CD4-positive, alpha-beta T cell treated with Interleukin-15 for 4 hours (primary cell): ENCODE data around the gene TTYH3.
"Not testable (repeated sequence)": the region's sequence is repeated elsewhere in the genome, so short reads cannot be mapped to it uniquely, and the experiment has no call there.

Experiments used
- DNase-seq: peaks from one replicate; pipeline ENCODE4 v3.0.0-alpha.2; 2020; ENCODE audit warnings: low spot score

Gene TTYH3

DNA sequence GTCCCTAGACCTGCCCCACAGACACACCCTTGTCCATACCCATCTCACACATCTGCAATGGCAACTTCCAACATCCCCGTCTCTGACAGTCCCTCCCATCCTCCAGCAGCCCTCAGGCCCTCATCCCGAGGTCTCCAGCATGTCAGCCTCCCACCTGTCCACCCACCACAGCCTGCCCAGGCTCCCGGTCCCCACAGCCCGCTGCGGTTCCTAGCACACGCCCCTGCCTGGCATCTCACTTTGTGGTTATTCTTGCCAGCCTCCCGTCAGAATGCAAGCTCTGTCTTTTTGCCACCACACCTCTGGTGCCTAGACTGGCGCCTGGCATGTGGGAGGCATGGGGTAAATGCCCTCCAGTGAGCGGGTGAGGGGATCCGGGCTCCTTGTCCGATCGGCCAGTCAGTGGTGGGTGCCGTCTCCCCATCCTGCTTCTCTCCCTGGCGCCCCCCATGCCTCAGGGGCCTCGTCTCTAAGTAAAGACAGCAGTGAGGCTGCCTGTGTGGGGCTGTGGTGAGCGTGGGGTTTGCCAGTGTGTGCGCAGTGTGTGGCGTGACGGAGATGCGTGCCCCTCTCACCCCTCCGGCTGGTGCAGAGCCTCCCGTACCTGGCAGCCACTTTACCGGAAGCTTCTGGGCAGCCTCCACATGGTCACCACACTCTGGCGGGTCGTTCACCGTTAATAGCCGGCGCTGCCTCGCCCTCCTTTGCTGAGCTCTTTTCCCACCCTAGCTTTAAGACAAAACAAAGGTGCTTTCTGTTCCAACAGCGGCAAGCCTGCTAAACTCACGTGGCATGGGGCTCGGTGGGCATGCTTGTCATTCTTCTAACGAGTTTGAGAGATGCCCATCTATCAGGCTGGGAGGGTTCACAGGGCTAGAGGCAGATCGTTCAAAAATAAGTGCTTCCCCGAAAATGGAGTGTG is 28.5 kb upstream of the TTYH3 start:
- no peak for DNase-seq

DNA sequence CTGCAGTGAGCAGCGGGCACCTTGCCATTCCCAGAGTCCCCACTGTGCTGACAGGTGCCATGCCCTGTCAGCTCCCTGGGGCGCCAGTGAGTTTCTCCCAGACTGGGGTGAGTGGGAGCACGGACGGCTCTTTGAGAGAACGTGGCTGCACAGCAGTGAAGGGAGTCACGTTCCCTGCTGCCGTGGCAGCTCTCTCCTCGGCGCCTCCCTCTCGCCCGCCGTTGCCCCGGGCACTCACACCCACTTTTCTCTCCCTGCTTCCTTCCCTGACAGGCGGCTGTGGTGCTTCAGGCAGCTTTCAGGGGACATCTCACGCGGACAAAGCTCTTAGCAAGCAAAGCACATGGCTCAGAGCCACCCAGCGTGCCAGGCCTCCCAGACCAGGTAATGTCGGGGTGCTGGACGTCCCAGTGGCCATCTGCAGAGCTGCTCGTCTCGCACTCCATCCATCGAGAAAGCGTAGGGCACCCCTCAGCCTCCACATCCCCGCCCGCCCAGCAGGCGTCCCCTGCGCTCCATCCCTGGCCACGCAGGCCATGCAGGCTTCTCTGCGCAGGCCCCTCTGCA is 27.1 kb upstream of the TTYH3 start:
- DNase-seq: no peak

DNA sequence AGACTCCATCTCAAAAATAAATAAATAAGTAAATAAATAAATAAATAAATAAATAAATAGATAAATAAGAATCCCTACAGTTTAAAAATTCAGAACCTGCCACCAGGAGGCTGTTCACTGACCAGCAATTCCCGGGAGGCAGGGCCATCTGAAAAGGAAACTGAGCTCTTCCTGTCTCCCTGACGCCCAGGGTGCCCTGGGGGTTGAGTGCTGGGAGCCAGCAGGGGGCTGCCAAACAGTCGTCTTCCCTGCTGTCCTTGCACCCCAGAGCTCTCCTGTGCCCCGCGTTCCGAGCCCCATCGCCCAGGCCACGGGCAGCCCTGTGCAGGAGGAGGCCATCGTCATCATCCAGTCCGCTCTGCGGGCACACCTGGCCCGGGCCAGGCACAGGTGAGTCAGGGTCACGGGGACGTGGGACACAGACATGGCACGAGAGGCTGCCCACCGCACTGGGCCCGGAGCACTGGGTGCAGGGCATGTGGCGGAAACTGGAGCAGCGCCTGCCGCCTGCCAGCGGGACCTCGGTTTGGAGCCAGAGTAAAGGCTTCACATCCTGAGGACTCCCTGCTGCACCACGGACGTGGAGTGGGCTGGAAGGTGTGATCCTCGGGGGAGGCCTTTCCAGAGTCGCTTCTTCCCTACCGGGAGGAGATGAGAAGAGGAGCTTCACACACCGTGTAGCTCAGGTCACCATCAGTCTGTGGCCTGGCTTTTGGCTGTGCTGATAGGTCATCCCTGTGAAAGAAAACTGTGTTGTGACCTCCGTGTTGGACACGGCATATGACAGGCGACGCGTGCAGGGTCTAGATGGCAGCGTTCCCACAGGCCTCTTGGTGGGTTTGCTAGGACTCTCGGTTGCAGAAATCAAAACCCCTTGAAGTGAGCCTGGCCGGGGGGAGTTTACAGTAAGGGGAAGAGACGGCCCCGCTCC is 25.9 kb upstream of the TTYH3 start:
- no peak for DNase-seq

DNA sequence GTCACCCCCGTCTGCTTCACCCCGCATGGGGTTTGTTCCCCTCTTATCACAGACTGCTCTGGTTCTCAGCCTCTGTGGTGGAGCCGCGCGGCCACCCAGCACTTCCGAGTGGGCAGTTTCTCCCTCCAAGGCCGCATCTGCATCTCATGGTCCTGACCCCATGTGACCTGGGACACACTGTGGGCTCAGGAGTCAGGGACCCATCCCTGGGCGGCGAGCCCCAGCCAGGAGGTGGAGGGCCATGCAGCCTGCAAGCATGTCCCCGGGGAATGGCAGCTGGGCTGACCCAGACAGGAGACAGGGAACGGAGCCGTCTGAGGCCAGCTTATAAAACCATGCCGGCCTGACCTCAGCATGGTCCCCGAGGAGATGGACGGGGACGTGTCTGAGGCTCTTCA is 25.2 kb upstream of the TTYH3 start:
- no peak for DNase-seq

DNA sequence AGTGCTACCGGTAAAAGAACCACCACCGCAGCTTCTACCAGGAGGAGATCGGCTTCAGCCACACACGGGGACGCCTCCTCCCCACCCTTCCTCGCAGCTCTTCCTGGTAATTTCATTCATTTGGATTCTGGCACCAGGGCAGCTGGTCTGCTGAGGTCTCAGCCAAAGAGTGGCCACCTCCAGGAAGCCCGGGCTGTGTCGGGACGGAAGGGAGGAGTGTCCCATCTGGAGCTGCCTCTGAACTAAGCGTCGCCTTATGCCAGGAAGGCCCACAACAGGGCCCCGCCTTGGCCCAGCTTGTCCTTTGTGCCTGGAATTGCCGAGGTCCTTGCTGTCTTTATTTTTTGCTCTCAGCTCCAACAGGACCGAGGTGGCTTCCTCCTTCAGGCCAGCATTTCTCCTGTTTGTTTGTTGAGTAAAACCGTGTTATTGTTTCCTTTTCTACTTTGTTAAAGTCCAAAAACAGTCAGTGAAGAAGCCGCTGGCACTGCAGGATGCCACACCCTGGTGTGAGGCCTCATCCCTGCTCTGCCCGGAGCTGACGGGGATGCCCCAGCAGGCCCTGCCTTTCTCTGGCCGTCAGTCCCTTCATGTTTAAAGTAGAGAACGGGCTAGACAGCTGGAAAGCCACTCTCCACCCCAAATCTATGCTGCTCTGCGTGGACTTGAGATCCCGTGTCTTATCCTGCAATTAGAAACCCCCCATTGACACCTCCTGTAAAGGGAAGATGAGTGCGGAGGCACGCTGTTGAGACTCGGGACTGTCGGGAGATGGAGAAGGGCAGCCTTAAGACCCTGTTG is 24.5 kb upstream of the TTYH3 start:
- DNase-seq: no peak

DNA sequence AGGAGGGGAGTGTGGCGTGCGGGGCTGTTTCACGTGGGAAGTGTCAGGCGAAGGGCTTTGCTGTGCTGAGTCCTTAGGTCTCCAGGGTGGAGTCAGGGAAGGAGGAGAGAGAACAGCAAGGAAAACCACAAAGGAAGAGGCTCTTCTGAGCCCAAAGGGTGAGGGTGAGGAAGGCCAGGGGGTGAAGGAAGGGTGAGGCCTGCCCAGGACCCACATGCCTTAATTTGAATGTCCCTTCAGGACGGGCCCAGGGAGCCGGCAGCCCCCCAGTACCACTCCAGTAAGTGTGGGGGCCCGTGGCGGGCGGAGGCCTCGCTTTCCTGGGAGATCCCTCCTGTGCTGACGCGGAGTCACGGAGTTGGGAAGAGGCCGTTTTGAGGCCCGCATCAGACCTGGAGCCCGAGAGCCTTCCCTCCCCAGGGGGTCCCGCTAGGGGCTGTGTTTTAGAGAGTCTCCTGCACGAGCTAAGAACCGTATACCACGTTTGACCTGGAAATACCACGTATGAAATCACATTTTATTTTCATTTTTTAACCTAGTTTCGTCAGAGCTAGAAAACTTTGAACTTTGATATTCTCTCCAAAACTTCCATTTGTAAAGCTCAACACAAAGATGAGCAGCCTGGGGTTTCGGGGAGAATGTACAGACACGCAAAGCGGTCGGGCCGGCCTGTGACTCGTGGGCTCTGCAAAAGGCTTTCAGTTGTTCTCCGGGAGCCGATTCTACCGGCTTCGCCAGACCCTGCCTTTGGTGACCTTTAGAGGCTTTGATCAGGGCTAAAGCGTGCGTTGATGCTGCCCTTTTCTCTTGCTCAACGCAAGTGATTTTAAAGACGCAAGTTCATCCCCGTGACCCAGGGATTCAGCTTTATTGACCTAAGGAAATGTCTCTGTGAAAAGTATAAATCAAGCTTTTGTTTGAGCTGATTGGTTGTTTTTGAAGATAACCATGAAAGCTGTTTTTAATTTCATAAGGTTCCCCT is 23.6 kb upstream of the TTYH3 start:
- DNase-seq: no peak

DNA sequence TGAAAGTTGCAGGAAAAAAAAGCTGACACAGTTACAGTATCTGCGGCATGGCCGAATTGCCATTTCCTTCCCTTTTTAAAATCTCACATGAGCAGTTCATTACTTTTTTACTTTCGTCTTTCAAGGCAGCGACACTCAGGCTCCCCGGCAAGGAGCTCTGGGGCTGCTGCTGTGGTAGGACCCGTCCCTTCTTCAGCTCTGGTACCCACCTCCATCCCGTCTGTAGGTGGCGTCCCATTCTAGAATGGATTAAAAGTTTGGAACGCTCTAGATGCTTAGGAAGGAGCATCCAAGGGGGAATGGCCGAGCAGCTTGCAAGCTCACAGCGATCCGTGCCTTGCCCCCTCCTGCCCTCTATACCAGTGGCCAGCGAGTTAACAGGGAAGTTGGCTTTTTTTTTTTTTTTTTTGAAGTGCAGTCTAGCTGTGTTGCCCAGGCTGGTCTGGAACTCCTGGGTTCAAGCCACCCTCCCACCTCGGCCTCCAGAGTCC is 22.8 kb upstream of the TTYH3 start:
- no peak for DNase-seq

DNA sequence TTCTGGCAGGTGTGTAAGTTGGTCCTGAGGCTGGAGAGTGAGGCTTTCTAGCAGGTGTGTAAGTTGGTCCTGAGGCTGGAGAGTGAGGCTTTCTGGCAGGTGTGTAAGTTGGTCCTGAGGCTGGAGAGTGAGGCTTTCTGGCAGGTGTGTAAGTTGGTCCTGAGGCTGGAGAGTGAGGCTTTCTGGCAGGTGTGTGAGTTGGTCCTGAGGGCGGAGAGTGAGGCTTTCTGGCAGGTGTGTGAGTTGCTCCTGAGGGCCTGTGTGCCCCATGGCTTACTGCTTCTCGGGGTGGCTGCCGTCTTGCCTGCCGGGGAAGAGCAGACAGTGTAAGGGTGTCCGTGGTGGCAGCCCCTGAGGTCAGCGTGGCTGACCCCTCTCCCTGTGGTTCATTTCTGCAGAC is 22.1 kb upstream of the TTYH3 start:
- DNase-seq: not testable (repeated sequence)

DNA sequence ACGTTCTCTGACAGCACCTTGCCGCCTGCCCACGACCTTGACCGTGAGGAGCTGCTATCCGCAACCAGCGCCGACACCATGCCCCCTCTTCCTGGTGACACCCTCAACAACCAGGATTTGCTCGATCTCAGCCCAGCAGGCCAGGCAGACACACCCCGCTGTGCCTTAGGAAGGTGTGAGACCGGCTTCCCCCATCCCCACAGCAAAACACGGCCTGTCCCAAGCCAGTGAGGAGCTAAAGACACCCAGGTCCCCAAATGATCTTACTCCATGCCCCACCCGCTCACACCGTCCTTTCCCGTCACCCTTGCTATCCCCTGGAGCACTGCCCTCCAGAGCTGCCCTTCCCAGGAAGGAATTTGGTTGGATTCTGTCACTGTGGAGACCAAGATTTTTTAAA is 21.3 kb upstream of the TTYH3 start:
- no peak for DNase-seq

DNA sequence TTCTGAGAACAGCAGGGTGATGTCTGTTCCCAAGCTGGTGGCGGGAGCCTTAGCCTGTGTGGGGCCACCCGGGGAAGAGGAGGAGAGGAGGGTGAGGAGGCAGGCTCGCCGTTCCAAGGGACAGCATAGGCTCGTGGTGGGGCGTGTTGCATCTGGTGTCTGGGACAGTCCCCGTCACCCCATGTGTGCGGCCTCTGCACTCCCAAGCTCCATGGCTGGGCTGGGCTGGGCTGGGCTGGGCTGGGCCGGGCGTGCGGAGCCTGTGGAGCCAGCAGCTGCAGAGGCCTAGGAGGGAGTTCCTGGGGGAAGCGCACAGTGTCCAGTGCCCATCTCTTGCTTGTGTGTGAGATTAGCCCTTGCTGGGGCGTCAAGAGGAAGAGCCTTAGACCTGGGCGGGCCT is 20.9 kb upstream of the TTYH3 start:
- DNase-seq: no peak

DNA sequence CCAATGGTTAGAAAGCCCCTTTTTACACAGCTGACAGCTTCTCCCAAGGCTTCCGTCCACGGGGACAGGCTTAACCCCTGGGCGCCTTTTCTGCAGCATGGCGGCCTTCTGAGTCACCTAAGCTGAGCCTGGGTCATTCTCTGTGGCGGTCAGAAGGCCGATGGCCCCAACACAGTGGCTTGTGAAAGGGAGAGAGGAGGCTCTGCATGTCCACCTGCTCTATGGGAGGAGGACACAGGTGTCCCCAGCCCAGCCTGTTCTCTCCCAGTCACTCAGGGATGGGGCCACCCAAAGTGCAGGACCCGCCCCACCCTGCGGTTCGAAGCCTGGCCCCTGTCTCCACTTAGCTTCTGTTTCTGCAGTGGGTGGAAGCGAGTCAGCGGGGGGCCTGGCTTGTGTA is 20.4 kb upstream of the TTYH3 start:
- DNase-seq: no peak

DNA sequence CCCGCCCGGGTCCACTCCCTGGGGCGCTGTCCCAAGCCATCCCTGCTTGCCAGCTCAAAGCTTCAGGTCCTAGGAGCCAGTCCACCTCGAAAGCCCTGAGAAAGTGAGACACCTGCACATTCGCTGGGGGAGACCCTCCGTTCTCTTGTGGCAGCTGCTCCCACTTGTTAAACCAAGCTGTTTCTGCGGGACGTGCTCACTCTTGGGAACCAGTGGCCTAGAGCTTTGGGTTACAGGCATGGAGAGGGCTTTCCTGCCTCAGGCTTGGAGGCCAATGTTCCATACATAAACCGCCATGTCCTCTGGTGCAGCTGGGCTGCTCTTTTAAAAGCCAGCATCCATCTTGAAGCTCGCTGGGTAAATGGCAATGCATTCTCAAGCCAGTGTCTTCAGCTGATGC is 19.9 kb upstream of the TTYH3 start:
- no peak for DNase-seq

DNA sequence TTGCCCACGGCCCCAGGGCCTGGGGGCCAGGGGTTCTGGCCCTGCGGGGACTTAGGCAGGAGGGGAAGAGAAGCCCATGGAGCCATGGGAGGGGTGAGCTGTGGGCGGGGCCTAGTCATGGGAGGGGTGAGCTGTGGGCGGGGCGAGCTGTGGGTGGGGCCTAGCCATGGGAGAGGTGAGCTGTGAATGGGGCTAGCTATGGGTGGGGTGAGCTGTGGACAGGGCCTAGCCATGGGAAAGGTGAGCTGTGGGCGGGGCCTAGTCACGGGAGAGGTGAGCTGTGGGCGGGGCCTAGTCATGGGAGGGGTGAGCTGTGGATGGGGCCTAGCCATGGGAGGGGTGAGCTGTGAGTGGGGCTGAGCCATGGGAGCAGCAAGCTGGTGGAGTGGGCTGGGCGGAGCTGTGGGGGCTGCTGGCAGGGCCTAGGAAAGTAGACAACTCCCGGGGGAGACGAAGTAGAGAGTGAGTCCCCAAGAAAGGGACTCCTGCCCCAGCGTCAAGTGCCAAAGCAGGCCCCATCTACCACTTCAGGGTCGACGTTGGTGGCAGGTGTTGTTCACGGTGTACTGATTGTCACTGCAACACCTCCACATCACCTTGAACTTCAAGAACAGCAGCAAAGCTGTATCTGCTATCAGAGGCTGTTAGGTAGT is 19.2 kb upstream of the TTYH3 start:
- DNase-seq: no peak

DNA sequence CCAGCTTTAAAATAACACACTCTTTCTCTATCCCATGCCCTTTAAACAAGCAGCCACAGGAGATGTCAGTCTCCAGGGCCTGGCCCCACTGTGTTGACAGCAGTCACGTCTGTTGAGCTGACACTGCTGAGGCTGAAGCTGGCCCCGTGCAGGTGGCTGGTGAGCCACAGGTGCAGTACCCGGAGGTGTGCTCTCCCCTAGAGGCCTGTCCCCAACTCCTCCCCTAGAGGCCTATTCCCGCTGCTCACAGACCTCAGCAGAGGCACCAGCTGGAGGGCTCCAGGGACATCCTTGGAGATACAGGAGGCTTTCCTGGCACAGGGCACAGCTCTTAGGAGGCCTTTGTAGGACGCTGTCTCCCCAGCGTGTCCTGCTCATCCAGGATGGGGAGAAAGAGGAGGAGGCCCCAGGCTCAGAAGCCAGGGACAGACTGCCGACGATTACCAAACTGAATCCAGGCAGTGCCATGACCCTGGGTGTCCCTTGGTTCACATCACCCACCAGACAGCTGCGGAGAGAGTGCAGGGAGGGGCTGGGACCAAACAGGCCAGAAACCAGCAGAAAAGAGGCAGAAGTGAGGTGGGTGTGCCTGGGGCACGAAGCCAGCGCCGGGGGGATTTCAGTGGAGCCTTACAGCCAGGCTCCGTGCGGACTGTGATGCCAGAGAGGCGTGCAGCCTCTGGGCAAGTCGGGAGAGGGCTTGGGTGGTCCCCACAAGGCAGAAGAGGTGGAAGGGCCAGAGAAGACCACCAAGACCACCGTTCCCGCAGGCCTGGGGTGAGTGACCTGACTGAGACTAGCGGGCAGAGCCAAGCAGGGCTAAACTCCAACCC is 18.5 kb upstream of the TTYH3 start:
- no peak for DNase-seq

DNA sequence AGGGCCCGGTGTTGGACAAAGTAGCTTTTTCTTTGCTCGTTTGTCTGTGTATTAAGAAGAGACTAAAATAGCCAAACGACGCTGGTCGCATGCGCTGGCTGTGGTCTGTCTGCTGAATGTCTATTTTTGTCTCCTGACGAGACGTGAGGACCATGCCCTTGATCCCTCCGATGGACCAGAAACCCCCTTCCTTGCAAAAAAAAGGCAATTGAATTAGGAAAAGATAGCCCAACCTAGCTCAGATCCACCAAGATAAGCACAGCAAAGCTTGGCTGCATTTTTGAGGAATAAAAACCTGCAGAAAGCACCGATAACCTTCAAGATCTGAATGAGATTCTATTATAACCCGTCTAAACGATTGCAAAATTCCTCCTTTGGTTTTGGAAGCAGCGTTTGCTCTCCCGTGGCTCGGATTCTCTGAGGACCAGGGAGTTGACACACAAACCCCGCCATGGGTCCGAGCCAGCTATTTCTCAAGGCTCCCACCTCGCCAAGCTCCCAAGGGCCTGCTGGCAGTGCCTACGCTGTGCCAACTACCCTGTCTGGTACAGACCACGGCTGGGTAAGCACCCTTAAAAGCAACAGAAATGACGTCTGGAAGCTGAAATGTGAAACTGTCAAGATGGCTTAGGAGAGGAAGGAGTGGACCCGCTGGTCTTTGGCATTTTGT is 17.7 kb upstream of the TTYH3 start:
- DNase-seq: no peak

DNA sequence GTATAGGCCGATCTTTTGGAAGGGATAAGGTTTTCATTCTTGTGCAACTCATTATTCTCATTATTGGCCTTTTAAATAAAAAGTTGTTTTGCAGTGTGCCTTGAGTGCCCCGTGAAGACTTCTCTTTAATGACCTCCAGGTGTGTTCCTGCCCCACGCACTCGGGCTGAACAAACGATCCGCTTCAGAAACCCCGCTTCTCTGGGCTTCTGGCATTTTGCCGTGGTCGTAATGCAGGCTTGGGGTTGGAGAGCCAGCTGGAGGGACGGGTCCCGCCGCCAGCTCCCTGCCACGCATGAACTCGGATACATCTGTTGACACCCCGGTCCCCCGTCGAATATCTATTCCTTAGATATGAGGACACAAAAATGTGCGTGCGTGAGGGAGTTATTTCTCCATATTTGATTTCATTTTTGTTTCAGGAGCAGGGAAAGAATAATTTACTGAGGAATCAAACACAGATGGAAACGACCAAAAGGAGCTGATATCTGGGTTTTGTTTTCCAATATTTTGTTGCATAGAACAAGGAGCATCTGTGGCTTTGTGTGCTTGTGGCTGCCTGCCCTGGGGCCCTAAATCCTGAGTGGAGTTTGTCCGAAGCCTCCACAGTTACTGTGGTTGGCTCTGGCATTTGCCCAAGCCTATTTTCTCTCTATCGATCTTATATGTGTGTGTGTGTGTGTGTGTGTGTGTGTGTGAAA is 17.0 kb upstream of the TTYH3 start:
- DNase-seq: no peak

DNA sequence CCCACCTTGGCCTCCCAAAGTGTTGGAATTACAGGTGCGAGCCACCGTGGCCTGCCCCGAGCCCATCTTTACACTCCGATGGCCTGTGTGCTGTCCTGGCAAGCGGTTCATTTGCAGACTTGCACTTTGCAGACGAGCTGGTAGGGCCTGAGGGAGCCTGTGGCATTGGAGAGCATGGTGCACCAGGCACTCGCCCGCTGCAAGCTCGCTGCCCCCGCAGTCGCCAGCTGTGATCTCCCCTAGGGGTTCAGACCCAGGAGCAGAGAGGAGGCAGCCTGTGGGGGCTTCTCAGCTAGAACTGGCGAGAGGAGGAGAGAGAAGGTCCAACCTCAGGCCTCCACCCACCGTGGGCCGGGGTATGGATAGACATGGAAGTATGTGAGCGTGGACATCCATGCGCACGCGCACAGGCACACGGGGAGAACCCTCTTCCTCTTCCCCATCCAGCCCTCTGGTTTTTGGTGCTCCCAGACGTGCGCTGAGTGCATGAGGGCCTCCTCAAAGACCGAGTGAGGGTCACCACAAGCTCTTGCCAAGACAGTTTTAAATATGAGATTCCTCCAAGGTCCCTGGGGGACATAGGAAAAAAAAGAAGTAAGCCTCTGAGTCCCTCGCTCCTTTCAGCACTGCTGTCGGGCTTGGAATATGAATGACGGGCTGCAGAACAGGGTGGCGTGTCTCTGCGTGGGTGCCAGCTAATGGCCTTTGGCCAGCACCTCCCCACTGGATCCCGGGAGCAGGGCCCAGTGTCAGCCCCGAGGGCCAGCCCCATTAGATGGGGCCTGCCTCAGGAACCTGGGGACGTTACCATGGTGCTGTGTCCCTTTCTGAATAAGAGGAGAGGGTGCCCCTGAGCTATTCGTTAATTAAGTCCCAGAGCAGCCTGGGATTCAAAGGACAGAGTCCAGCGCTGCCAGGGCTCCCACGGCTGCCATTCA is 15.1 kb upstream of the TTYH3 start:
- no peak for DNase-seq
